Activated CD8-positive, alpha-beta T cell treated with anti-CD3 and anti-CD28 coated beads for 36 hours (primary cell): ENCODE data around the gene CLPSL2. TPM values are rescaled to one million over a fixed set of nuclear protein-coding genes. Genes with fewer than 3 reads are reported as not detected.

Experiments used
- ATAC-seq: fragments of 200-7000 bp; cut with Tn5 transposase; one replicate; pipeline ENCODE4 v1.10.0; 2021; ENCODE audit warnings: mild to moderate bottlenecking, moderate library complexity
- CTCF ChIA-PET: fragments of 350-600 bp; sonication (Branson Sonifier 250); formaldehyde crosslinking; loops from one replicate; lab custom pipeline; 2021; ENCODE audit warnings: antibody characterized with exemption; lab: Charles Lee
- POLR2A ChIA-PET: fragments of 350-600 bp; sonication (Branson Sonifier 250); formaldehyde crosslinking; loops from one replicate; lab custom pipeline; 2021; ENCODE audit warnings: antibody characterized with exemption; lab: Charles Lee
- DNase-seq: peaks from one replicate; pipeline ENCODE4 v3.0.0-alpha.2; 2020
- H3K27ac Mint-ChIP-seq: one replicate; pipeline ENCODE4 v1.8.0; 2021; ENCODE audit warnings: mild to moderate bottlenecking, mixed read lengths
- H3K27me3 Mint-ChIP-seq: one replicate; pipeline ENCODE4 v1.8.0; 2021; ENCODE audit warnings: mixed read lengths
- H3K36me3 Mint-ChIP-seq: one replicate; pipeline ENCODE4 v1.8.0; 2021; ENCODE audit warnings: low read depth, mixed read lengths
- H3K4me1 Mint-ChIP-seq: one replicate; pipeline ENCODE4 v1.8.0; 2021; ENCODE audit warnings: low read depth, mixed read lengths
- H3K4me3 Mint-ChIP-seq: one replicate; pipeline ENCODE4 v1.8.0; 2021; ENCODE audit warnings: mild to moderate bottlenecking, moderate library complexity, mixed read lengths
- H3K9me3 Mint-ChIP-seq: one replicate; pipeline ENCODE4 v1.8.0; 2021; ENCODE audit warnings: mixed read lengths
- CTCF ChIP-seq: fragments of 200-600 bp; IDR thresholded peaks from one replicate; pipeline ENCODE4 v1.8.0; 2022; ENCODE audit warnings: antibody characterized with exemption, mild to moderate bottlenecking
- intact Hi-C: fragments of 100-400 bp; cut with micrococcal nuclease; formaldehyde crosslinking; loops from one replicate; pipeline ENCODE4 v1.10.0; 2022
- total RNA-seq, 2 experiments: library from RNA; stranded (reverse); gene quantifications; one replicate each; pipeline ENCODE4 v1.2.3, GENCODE V29; 2021

The CLPSL2 gene
- total RNA-seq, 2 experiments from 2014 or later, result not detected

- peaks cover 9% of the 10 kb centered on the region for H3K27me3 Mint-ChIP-seq
- no peak overlapping the region for H3K4me3 Mint-ChIP-seq
- no peaks in the 10 kb centered on the region for H3K9me3 Mint-ChIP-seq
- no peaks in the 10 kb centered on the region for H3K36me3 Mint-ChIP-seq
- H3K4me1 Mint-ChIP-seq, result peaks cover 4% of the 10 kb centered on the region
- no peak for TF ChIP-seq CTCF
- intact Hi-C loops, result no loop called here
- POLR2A ChIA-PET, result no interaction called here
- CTCF ChIA-PET, result interaction anchor here (1.1 kb wide), 1 partner anchor 74 kb away, joined by 3 read pairs; no protein-coding TSS in a partner anchor
- H3K27ac Mint-ChIP-seq, result no peak overlapping the region
- DNase-seq, result no peak
- ATAC-seq, result no peak
Observed at GRCh38 chr6:35809809-35810208, 33.4 kb downstream of the CLPSL2 start.

GRCh38 chr6:35810971-35811698, 34.7 kb downstream of the CLPSL2 start:
- POLR2A ChIA-PET, result no interaction called here
- no peak overlapping the region for H3K27ac Mint-ChIP-seq

GRCh38 chr6:35811699-35811995, 35.2 kb downstream of the CLPSL2 start:
- ChIA-PET CTCF (interaction anchor here (0.6 kb wide), 1 partner anchor 404 kb away, joined by 3 read pairs; no protein-coding TSS in a partner anchor), POLR2A (no interaction called here)
- no peak for TF ChIP-seq CTCF
- Mint-ChIP-seq H3K27ac (no peak overlapping the region), H3K9me3 (no peaks in the 10 kb centered on the region), H3K27me3 (peaks cover 4% of the 10 kb centered on the region), H3K4me1 (peaks cover 4% of the 10 kb centered on the region), H3K36me3 (no peaks in the 10 kb centered on the region), H3K4me3 (no peak overlapping the region)
- intact Hi-C loops, result no loop called here
- ATAC-seq, result no peak
- DNase-seq, result no peak

More at GRCh38 chr6:35810971-35811698, 34.7 kb downstream of the CLPSL2 start:
- Mint-ChIP-seq H3K36me3 (no peaks in the 10 kb centered on the region), H3K4me3 (no peak overlapping the region), H3K27me3 (peaks cover 6% of the 10 kb centered on the region), H3K4me1 (peaks cover 4% of the 10 kb centered on the region), H3K9me3 (no peaks in the 10 kb centered on the region)
- intact Hi-C loops, result no loop called here
- CTCF ChIA-PET, result interaction anchor here (0.6 kb wide), 1 partner anchor 405 kb away, joined by 3 read pairs; no protein-coding TSS in a partner anchor
- TF ChIP-seq CTCF, result no peak
- ATAC-seq, result peak; percentile 20
- no peak for DNase-seq

GRCh38 chr6:35817515-35817914, 41.1 kb downstream of the CLPSL2 start:
- H3K27ac Mint-ChIP-seq, result no peak overlapping the region
- TF ChIP-seq CTCF, result no peak
- no peaks in the 10 kb centered on the region for H3K36me3 Mint-ChIP-seq
- no peaks in the 10 kb centered on the region for H3K4me1 Mint-ChIP-seq
- POLR2A ChIA-PET, result no interaction called here
- no peak overlapping the region for H3K4me3 Mint-ChIP-seq
- CTCF ChIA-PET, result no interaction called here
- peaks cover 2% of the 10 kb centered on the region for H3K9me3 Mint-ChIP-seq
- H3K27me3 Mint-ChIP-seq, result no peaks in the 10 kb centered on the region
- no peak for ATAC-seq
- intact Hi-C loops, result no loop called here
- DNase-seq, result no peak

GRCh38 chr6:35823601-35824000, 47.2 kb downstream of the CLPSL2 start:
- DNase-seq, result no peak
- H3K36me3 Mint-ChIP-seq, result no peaks in the 10 kb centered on the region
- no peak for TF ChIP-seq CTCF

More at GRCh38 chr6:35823601-35824000, 47.2 kb downstream of the CLPSL2 start:
- no peak for ATAC-seq
- CTCF ChIA-PET, result no interaction called here
- Mint-ChIP-seq H3K4me3 (no peak overlapping the region), H3K27me3 (peaks cover 5% of the 10 kb centered on the region), H3K4me1 (no peaks in the 10 kb centered on the region), H3K9me3 (no peaks in the 10 kb centered on the region), H3K27ac (no peak overlapping the region)
- intact Hi-C loops, result no loop called here
- POLR2A ChIA-PET, result no interaction called here
